ENCODE data around the gene STAT4. TPM values are rescaled to one million over a fixed set of nuclear protein-coding genes. Genes with fewer than 3 reads are reported as not detected.

The STAT4 gene
- polyA plus RNA-seq, 2 donors, result 0.67 to 0.75 TPM

DNA sequence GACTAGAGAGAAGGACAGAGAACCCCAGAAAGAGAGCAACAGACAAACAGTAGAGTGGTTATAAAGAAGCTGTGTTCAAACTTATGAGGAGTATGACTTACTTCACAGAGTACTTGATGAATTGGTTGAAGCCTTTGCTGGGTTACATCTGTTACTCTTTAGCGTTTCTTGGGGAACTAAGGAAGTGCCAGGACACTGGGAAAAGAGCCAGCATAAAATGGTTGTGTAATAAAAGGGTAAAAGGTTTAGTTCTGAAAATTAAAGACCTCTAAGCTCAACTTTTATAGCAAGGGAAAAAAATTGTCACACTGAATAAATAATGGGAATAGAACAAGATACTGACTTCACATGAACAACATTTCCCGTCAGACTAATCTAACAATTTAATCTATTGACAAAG lies 17.0 kb upstream of the STAT4 start:
- H3K9me3 ChIP-seq (ENCODE audit: control insufficient read depth in 2 of 2, insufficient read depth in 1 of 2, low read depth in 1 of 2, low read length in 1 of 2), result no peaks in the 10 kb centered on the region
- no peak overlapping the region for H3K4me3 ChIP-seq (ENCODE audit: low read depth in 1 of 2, low read length in 2 of 2)
- peaks cover 0 to 2% of the 10 kb centered on the region in 2 donors for H3K4me1 ChIP-seq (ENCODE audit: control insufficient read depth in 2 of 2, insufficient read depth in 2 of 2, low read length in 1 of 2)
- H3K27ac ChIP-seq (ENCODE audit: low read depth in 2 of 2, low read length in 1 of 2), result no peak overlapping the region
- WGBS, 2 donors, result 23 to 36% methylated on average over 2 of the region's 2 CpGs
- H3K36me3 ChIP-seq (ENCODE audit: control insufficient read depth in 2 of 2, insufficient read depth in 2 of 2, low read length in 1 of 2), result no peaks in the 10 kb centered on the region
- H3K27me3 ChIP-seq (ENCODE audit: control insufficient read depth in 1 of 2, insufficient read depth in 2 of 2, low read length in 2 of 2), result no peaks in the 10 kb centered on the region

DNA sequence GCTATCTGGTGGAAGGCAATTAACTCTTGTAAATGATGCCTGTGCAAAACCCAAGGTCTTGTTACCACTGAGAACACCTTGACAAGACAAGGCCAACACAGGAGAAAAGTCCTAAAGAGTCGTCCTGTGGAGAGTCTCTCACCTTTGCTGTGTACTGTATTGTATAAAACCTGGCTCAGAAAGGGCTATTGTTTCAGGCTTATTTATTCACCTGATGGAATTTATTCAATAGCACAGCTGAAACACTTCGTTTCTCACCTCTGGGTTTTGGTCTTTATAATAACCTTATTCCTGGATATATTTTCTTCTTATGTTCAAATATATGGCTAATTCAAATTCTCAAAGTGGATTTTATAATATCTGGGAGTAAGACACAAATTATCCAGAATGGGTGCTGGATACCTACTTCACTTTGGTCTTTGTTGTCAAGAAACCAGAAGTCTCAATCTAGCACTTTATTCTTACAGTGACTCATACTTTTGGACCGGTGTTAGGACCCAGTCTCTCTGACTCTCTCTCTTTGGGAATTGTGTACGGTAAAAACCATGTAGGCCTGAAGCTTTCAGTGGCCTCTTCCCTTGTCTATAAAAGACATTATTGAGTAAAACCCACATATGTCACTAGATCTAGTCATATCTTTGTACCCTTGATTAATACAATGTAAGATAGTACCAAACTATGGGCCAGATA lies 16.1 kb upstream of the STAT4 start:
- Histone ChIP-seq H3K4me3 (ENCODE audit: low read depth in 1 of 2, low read length in 2 of 2) (no peak overlapping the region), H3K4me1 (ENCODE audit: control insufficient read depth in 2 of 2, insufficient read depth in 2 of 2, low read length in 1 of 2) (peaks cover 0 to 2% of the 10 kb centered on the region in 2 donors), H3K9me3 (ENCODE audit: control insufficient read depth in 2 of 2, insufficient read depth in 1 of 2, low read depth in 1 of 2, low read length in 1 of 2) (no peaks in the 10 kb centered on the region), H3K36me3 (ENCODE audit: control insufficient read depth in 2 of 2, insufficient read depth in 2 of 2, low read length in 1 of 2) (no peaks in the 10 kb centered on the region), H3K27ac (ENCODE audit: low read depth in 2 of 2, low read length in 1 of 2) (no peak overlapping the region), H3K27me3 (ENCODE audit: control insufficient read depth in 1 of 2, insufficient read depth in 2 of 2, low read length in 2 of 2) (no peaks in the 10 kb centered on the region)
- WGBS, 2 donors, result 55 to 56% methylated on average over 4 of the region's 4 CpGs

DNA sequence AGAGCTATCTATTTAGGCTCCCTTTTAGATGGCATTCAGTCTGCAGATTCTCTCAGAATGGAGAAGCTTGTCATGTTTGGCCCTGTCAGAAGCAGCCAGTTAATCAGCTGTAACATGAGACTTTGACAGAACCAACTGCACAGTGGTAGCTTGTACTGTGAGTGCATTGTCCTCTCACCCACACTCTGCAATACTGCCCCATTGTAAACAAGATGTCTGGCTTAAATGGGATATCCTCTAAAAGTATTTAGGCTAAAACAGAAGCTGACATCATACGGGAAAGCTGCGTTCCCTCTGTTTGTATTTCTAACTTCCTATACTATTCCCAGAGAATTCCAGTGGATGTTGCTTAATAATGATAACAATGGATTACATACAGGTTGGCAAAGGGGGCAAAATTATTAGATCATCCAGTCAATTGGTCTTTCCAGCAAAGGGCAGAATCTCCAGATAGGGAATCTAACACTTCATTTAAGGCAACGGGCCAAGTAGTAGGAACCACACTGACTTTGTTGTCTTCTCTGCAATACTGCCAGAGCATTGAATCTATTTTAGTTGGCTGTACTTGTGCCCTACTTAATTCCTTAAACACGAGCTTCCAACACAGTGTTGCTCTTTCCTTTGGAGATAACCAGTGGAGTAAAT lies 15.4 kb upstream of the STAT4 start:
- Histone ChIP-seq H3K9me3 (ENCODE audit: control insufficient read depth in 2 of 2, insufficient read depth in 1 of 2, low read depth in 1 of 2, low read length in 1 of 2) (no peaks in the 10 kb centered on the region), H3K4me3 (ENCODE audit: low read depth in 1 of 2, low read length in 2 of 2) (no peak overlapping the region), H3K4me1 (ENCODE audit: control insufficient read depth in 2 of 2, insufficient read depth in 2 of 2, low read length in 1 of 2) (peaks cover 0 to 2% of the 10 kb centered on the region in 2 donors), H3K36me3 (ENCODE audit: control insufficient read depth in 2 of 2, insufficient read depth in 2 of 2, low read length in 1 of 2) (no peaks in the 10 kb centered on the region), H3K27me3 (ENCODE audit: control insufficient read depth in 1 of 2, insufficient read depth in 2 of 2, low read length in 2 of 2) (no peaks in the 10 kb centered on the region), H3K27ac (ENCODE audit: low read depth in 2 of 2, low read length in 1 of 2) (no peak overlapping the region)
- 43 to 49% methylated on average over 4 of the region's 4 CpGs for WGBS, 2 donors

DNA sequence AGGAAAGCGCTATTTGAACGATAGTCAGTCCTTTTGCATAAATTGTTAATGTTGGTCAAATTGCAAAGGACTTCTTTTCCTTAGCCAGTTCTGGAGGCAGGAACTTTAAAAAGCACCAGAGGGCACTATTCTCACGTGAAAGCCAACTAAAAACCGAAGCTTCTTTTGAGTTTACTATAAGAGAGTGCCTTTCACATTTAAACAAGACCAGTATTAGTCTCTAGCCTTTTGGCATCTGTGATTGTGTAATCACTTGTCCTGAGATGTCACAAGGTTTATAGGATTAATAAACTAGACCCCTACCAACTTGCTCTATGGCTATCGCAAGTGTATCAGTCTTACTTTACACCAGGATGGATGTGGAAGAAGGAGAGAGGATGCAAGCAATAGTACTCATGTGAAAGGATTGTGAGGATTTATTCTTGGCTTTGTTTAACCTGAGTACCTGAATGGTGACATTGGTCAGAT lies 14.4 kb upstream of the STAT4 start:
- Histone ChIP-seq H3K4me3 (ENCODE audit: low read depth in 1 of 2, low read length in 2 of 2) (no peak overlapping the region), H3K9me3 (ENCODE audit: control insufficient read depth in 2 of 2, insufficient read depth in 1 of 2, low read depth in 1 of 2, low read length in 1 of 2) (no peaks in the 10 kb centered on the region), H3K27me3 (ENCODE audit: control insufficient read depth in 1 of 2, insufficient read depth in 2 of 2, low read length in 2 of 2) (no peaks in the 10 kb centered on the region), H3K36me3 (ENCODE audit: control insufficient read depth in 2 of 2, insufficient read depth in 2 of 2, low read length in 1 of 2) (no peaks in the 10 kb centered on the region), H3K27ac (ENCODE audit: low read depth in 2 of 2, low read length in 1 of 2) (no peak overlapping the region), H3K4me1 (ENCODE audit: control insufficient read depth in 2 of 2, insufficient read depth in 2 of 2, low read length in 1 of 2) (peaks cover 0 to 2% of the 10 kb centered on the region in 2 donors)
- 24 to 25% methylated on average over 5 of the region's 5 CpGs for WGBS, 2 donors

DNA sequence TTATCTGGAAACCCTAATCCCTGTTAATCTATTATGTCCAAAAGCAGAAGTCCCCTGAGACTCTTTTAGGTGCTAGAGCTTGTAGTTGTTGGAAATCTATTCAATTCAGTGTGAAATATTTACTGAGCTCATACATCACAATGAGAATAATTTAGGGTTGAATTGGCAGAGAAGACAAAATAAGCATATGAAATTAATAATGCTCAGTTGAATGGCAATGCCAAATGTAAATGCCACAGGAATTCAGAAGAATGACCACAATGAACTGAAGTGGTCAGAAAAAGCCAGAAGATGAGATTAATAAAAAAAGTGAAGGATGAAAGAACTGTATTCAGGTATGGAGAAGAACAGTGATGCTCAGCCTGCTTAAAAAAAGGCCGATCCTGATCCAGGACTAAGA lies 8.0 kb upstream of the STAT4 start:
- Histone ChIP-seq H3K27me3 (ENCODE audit: control insufficient read depth in 1 of 2, insufficient read depth in 2 of 2, low read length in 2 of 2) (no peaks in the 10 kb centered on the region), H3K36me3 (ENCODE audit: control insufficient read depth in 2 of 2, insufficient read depth in 2 of 2, low read length in 1 of 2) (no peaks in the 10 kb centered on the region)
- 88 to 94% methylated on average over 1 of the region's 1 CpG for WGBS, 2 donors

DNA sequence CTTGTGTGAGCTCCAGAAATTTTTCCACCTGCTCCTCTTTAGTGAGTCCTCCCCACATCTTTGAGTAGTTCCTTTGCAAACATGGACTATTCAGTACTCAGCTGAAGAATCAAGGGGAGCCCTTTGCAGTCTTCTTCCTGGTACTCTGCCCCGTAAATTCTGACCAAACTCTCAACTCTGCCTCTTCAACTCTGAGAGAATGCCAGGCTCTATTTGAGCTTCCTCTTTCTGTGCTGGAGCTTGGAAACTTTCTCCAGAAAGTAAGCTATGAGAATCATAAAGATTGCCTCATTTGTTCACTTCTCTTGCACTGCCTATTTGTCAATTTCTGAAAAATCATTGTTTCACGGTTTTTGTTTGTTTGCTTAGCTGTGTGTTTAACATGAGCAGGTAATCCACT lies 7.4 kb upstream of the STAT4 start:
- Histone ChIP-seq H3K27ac (ENCODE audit: low read depth in 2 of 2, low read length in 1 of 2) (no peak overlapping the region), H3K27me3 (ENCODE audit: control insufficient read depth in 1 of 2, insufficient read depth in 2 of 2, low read length in 2 of 2) (no peaks in the 10 kb centered on the region), H3K4me1 (ENCODE audit: control insufficient read depth in 2 of 2, insufficient read depth in 2 of 2, low read length in 1 of 2) (no peaks in the 10 kb centered on the region), H3K36me3 (ENCODE audit: control insufficient read depth in 2 of 2, insufficient read depth in 2 of 2, low read length in 1 of 2) (no peaks in the 10 kb centered on the region), H3K4me3 (ENCODE audit: low read depth in 1 of 2, low read length in 2 of 2) (no peak overlapping the region), H3K9me3 (ENCODE audit: control insufficient read depth in 2 of 2, insufficient read depth in 1 of 2, low read depth in 1 of 2, low read length in 1 of 2) (no peaks in the 10 kb centered on the region)
- 43 to 49% methylated on average over 2 of the region's 2 CpGs for WGBS, 2 donors

More for the DNA sequence above, 8.0 kb upstream of the STAT4 start:
- Histone ChIP-seq H3K4me1 (ENCODE audit: control insufficient read depth in 2 of 2, insufficient read depth in 2 of 2, low read length in 1 of 2) (no peaks in the 10 kb centered on the region), H3K4me3 (ENCODE audit: low read depth in 1 of 2, low read length in 2 of 2) (no peak overlapping the region), H3K27ac (ENCODE audit: low read depth in 2 of 2, low read length in 1 of 2) (no peak overlapping the region), H3K9me3 (ENCODE audit: control insufficient read depth in 2 of 2, insufficient read depth in 1 of 2, low read depth in 1 of 2, low read length in 1 of 2) (no peaks in the 10 kb centered on the region)

DNA sequence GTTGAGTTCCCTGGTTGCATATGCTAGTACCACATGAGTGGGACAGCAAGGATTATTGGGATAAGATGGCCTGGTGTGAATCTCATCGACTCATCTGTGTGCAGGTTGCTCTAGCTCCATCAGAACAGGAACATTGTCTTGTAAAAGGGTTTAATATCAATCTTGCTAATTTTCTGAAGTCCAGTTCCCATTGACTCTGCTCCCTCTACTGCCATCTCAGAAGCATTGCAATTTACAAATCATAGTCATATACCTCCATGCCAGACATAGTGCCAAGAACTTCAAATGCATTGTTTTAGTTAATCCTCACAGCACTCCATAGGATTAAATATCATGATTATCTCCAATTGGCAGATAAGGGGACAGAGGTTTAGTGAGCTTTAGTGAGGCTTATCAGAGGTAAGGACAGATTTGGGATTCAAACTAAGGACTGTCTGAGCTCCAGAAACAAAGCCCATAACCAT lies 4.8 kb upstream of the STAT4 start:
- H3K27me3 ChIP-seq (ENCODE audit: control insufficient read depth in 1 of 2, insufficient read depth in 2 of 2, low read length in 2 of 2), result no peaks in the 10 kb centered on the region
- H3K27ac ChIP-seq (ENCODE audit: low read depth in 2 of 2, low read length in 1 of 2), result no peak overlapping the region
- 45 to 56% methylated on average over 1 of the region's 1 CpG for WGBS, 2 donors
- H3K36me3 ChIP-seq (ENCODE audit: control insufficient read depth in 2 of 2, insufficient read depth in 2 of 2, low read length in 1 of 2), result no peaks in the 10 kb centered on the region
- H3K9me3 ChIP-seq (ENCODE audit: control insufficient read depth in 2 of 2, insufficient read depth in 1 of 2, low read depth in 1 of 2, low read length in 1 of 2), result no peaks in the 10 kb centered on the region
- H3K4me3 ChIP-seq (ENCODE audit: low read depth in 1 of 2, low read length in 2 of 2), result no peak overlapping the region
- no peaks in the 10 kb centered on the region for H3K4me1 ChIP-seq (ENCODE audit: control insufficient read depth in 2 of 2, insufficient read depth in 2 of 2, low read length in 1 of 2)

DNA sequence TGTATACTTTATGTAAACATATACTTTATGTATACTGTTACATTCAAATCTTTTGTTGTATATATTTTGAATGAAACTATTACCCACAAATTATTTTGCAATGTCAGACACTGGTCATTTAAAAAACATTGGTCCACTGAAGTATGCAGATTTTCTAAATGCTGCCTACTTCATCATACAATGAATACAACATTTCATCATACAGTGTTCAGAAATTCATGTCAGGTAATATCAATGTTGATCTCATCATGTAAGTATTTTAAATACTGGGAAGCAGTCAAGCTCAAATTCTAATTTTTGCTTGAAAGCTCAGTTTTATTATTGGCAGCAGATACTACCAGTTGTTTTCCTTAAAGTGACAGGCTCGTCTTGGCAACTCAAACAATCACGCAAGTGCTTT lies 2.9 kb upstream of the STAT4 start:
- H3K9me3 ChIP-seq (ENCODE audit: control insufficient read depth in 2 of 2, insufficient read depth in 1 of 2, low read depth in 1 of 2, low read length in 1 of 2), result no peaks in the 10 kb centered on the region
- H3K4me3 ChIP-seq (ENCODE audit: low read depth in 1 of 2, low read length in 2 of 2), result no peak overlapping the region
- H3K27ac ChIP-seq (ENCODE audit: low read depth in 2 of 2, low read length in 1 of 2), result no peak overlapping the region
- no peaks in the 10 kb centered on the region for H3K27me3 ChIP-seq (ENCODE audit: control insufficient read depth in 1 of 2, insufficient read depth in 2 of 2, low read length in 2 of 2)
- H3K36me3 ChIP-seq (ENCODE audit: control insufficient read depth in 2 of 2, insufficient read depth in 2 of 2, low read length in 1 of 2), result no peaks in the 10 kb centered on the region
- H3K4me1 ChIP-seq (ENCODE audit: control insufficient read depth in 2 of 2, insufficient read depth in 2 of 2, low read length in 1 of 2), result no peaks in the 10 kb centered on the region
- whole genome bisulfite sequencing, 2 donors, result 90% methylated on average over 2 of the region's 2 CpGs

DNA sequence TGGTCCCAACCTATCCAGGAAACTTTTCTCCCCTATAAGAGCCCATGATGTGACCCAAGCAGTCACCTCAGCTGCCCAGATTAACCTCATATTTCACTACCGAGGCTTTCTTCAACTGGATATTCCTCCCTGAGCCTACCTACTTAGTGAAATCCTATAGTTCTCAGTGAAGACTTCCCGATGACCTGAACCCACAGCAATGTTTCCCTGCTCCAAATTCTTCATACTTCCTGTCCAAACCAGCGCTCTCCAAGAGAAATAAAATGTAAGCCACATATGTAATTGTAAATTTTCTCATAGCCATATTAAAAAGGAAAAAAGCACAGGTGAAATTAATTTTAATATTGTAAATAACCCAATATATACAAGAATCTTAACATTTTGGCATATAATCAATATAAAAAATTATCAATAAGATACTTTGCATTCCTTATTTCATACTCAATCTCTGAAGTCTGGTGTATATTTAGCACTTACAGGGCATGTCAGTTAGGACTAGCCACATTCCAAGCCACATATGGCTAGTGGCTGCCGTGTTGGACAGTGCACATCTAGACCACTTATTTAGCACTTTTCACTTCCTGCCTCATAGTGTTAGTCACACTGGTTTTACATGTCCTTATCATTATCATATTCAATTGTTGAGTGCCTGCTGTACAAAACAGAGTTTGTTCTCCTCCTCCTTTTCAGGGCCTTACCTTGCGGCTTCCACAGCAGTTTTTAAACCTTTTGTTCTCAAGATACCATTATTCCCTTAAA lies 1.9 kb upstream of the STAT4 start:
- no peak overlapping the region for H3K4me3 ChIP-seq (ENCODE audit: low read depth in 1 of 2, low read length in 2 of 2)
- H3K4me1 ChIP-seq (ENCODE audit: control insufficient read depth in 2 of 2, insufficient read depth in 2 of 2, low read length in 1 of 2), result no peaks in the 10 kb centered on the region
- no peak overlapping the region for H3K27ac ChIP-seq (ENCODE audit: low read depth in 2 of 2, low read length in 1 of 2)
- H3K36me3 ChIP-seq (ENCODE audit: control insufficient read depth in 2 of 2, insufficient read depth in 2 of 2, low read length in 1 of 2), result no peaks in the 10 kb centered on the region
- no peaks in the 10 kb centered on the region for H3K9me3 ChIP-seq (ENCODE audit: control insufficient read depth in 2 of 2, insufficient read depth in 1 of 2, low read depth in 1 of 2, low read length in 1 of 2)
- no peaks in the 10 kb centered on the region for H3K27me3 ChIP-seq (ENCODE audit: control insufficient read depth in 1 of 2, insufficient read depth in 2 of 2, low read length in 2 of 2)
- 82 to 88% methylated on average over 5 of the region's 5 CpGs for WGBS, 2 donors
